Neural cell (in vitro differentiated cells): ENCODE results near the gene PLSCR4. TPM values are rescaled to one million over a fixed set of nuclear protein-coding genes. Genes with fewer than 3 reads are reported as not detected.

Experiments used
- H2AFZ ChIP-seq: fragments of 200-600, 300-800 bp; sonication (generic), shearing (Covaris generic); 2 replicates; pipeline ENCODE4 v1.6.0; 2014; ENCODE audit warnings: low read depth, mild to moderate bottlenecking, antibody characterized with exemption, low read length, moderate library complexity
- H3F3A ChIP-seq: fragments of 200-600 bp; shearing (Covaris generic); 2 replicates; pipeline ENCODE4 v1.6.1; 2016; ENCODE audit warnings: mild to moderate bottlenecking, moderate library complexity, mixed read lengths, antibody characterized with exemption, low read length; ENCODE audit not compliant: insufficient read depth, poor library complexity, severe bottlenecking
- H3K27ac ChIP-seq: fragments of 200-600, 300-800 bp; sonication (generic), shearing (Covaris generic); 2 replicates; pipeline ENCODE4 v1.5.1; 2014; ENCODE audit warnings: mild to moderate bottlenecking, low read length, moderate library complexity
- H3K27me3 ChIP-seq: fragments of 300-800, 200-600 bp; sonication (generic), shearing (Covaris generic); 2 replicates; pipeline ENCODE4 v1.6.0; 2014; ENCODE audit warnings: mild to moderate bottlenecking, low read depth, low read length, moderate library complexity; ENCODE audit not compliant: insufficient read depth
- H3K36me3 ChIP-seq: fragments of 300-800, 200-600 bp; sonication (generic), shearing (Covaris generic); 2 replicates; pipeline ENCODE4 v1.5.1; 2014; ENCODE audit warnings: mild to moderate bottlenecking, antibody characterized with exemption, low read length, moderate library complexity; ENCODE audit not compliant: insufficient read depth
- H3K4me2 ChIP-seq: fragments of 300-800, 200-600 bp; sonication (generic), shearing (Covaris generic); 2 replicates; pipeline ENCODE4 v1.6.0; 2014; ENCODE audit warnings: mild to moderate bottlenecking, low read length
- H3K4me3 ChIP-seq: fragments of 300-800, 200-600 bp; sonication (generic), shearing (Covaris generic); 2 replicates; pipeline ENCODE4 v1.5.1; 2014; ENCODE audit warnings: mild to moderate bottlenecking, low read length, moderate library complexity
- H3K79me2 ChIP-seq: fragments of 200-600 bp; shearing (Covaris generic); replicated peaks from 2 replicates; pipeline ENCODE4 v1.6.0; 2014; ENCODE audit warnings: mild to moderate bottlenecking, low read length, moderate library complexity; ENCODE audit not compliant: insufficient read depth
- H3K9ac ChIP-seq: fragments of 300-800, 200-600 bp; sonication (generic), shearing (Covaris generic); 2 replicates; pipeline ENCODE4 v1.6.1; 2016; ENCODE audit warnings: mild to moderate bottlenecking, low read length, mixed read lengths
- H3K9me2 ChIP-seq: fragments of 200-600 bp; shearing (Covaris generic); 2 replicates; pipeline ENCODE4 v1.6.1; 2016; ENCODE audit warnings: mild to moderate bottlenecking, low read length, mixed read lengths; ENCODE audit not compliant: insufficient read depth
- H3K9me3 ChIP-seq: fragments of 200-600, 300-800 bp; sonication (generic), shearing (Covaris generic); 2 replicates; pipeline ENCODE4 v1.6.1; 2016; ENCODE audit warnings: mild to moderate bottlenecking, mixed run types, low read length, moderate library complexity, mixed read lengths
- H4K20me1 ChIP-seq: fragments of 200-600 bp; shearing (Covaris generic); 2 replicates; pipeline ENCODE4 v1.6.1; 2016; ENCODE audit warnings: mild to moderate bottlenecking, mixed run types; ENCODE audit not compliant: insufficient read depth
- CTCF ChIP-seq: fragments of 450-650 bp; IDR thresholded peaks from 2 replicates; pipeline ENCODE4 v1.5.1; 2014; ENCODE audit warnings: antibody characterized with exemption, mild to moderate bottlenecking, moderate library complexity; ENCODE audit not compliant: poor library complexity, severe bottlenecking
- EP300 ChIP-seq: fragments of 450-650 bp; conservative IDR thresholded peaks from 2 replicates; pipeline ENCODE4 v1.6.1; 2014; ENCODE audit warnings: antibody characterized with exemption, mild to moderate bottlenecking, moderate library complexity; ENCODE audit not compliant: poor library complexity, severe bottlenecking
- EZH2 ChIP-seq: fragments of 200-600, 300-800 bp; shearing (Covaris generic), sonication (generic); IDR thresholded peaks from 2 replicates; pipeline ENCODE4 v1.6.1; 2014; ENCODE audit warnings: antibody characterized with exemption, low read length, borderline replicate concordance, mild to moderate bottlenecking; ENCODE audit not compliant: insufficient read depth, poor library complexity, severe bottlenecking
- MXI1 ChIP-seq: fragments of 450-650 bp; conservative IDR thresholded peaks from 2 replicates; pipeline ENCODE4 v1.6.1; 2014; ENCODE audit warnings: antibody characterized with exemption, mild to moderate bottlenecking; ENCODE audit not compliant: poor library complexity, severe bottlenecking
- POLR2AphosphoS5 ChIP-seq: IDR thresholded peaks from 2 replicates; pipeline ENCODE4 v1.6.1; 2012
- RAD21 ChIP-seq: fragments of 450-650 bp; conservative IDR thresholded peaks from 2 replicates; pipeline ENCODE4 v1.6.1; 2014; ENCODE audit warnings: antibody characterized with exemption, mild to moderate bottlenecking, moderate library complexity
- REST ChIP-seq: IDR thresholded peaks from 2 replicates; pipeline ENCODE4 v1.6.1; 2012; ENCODE audit warnings: borderline replicate concordance
- SMC3 ChIP-seq: fragments of 450-650 bp; conservative IDR thresholded peaks from 2 replicates; pipeline ENCODE4 v1.6.1; 2014; ENCODE audit warnings: antibody characterized with exemption, mild to moderate bottlenecking, moderate library complexity; ENCODE audit not compliant: poor library complexity
- TAF1 ChIP-seq: IDR thresholded peaks from 2 replicates; pipeline ENCODE4 v1.6.1; 2012; ENCODE audit warnings: low read depth
- polyA plus RNA-seq: library from polyadenylated mRNA; depleted of rRNA; stranded (reverse); fragments of >200 nt; gene quantifications from 2 replicates; pipeline ENCODE4 v1.2.3, GENCODE V29; 2014

The PLSCR4 gene
- polyA plus RNA-seq, 1 donor from 2014 or later, result not detected

DNA sequence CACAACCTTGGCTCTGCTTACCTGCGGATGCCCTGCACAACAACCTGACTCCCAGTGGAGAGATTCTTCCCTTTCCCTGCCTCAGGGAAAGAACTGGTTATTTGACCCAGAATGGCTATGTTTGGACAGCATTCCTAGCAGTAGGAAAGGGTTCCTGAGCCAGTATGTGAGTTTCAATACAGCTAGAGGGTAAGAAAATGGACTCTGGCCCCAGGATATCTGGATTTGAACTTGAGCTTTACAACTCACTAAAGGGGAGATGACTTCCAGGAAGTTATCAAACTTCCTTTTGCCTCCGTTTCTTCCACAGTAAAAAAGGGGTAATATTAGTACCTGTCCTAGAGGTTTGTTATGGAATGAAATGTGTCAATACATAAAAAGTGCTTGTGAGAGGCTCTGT lies 28.1 kb upstream of the PLSCR4 start:
- Histone ChIP-seq H3K27me3 (no peaks in the 10 kb centered on the region), H4K20me1 (no peaks in the 10 kb centered on the region), H3K4me3 (no peak overlapping the region), H3K36me3 (no peaks in the 10 kb centered on the region), H3F3A (no peaks in the 10 kb centered on the region), H3K9me2 (no peaks in the 10 kb centered on the region), H3K4me2 (no peak overlapping the region), H3K9ac (no peak overlapping the region), H2AFZ (no peak overlapping the region), H3K27ac (no peak overlapping the region), H3K9me3 (no peaks in the 10 kb centered on the region), H3K79me2 (no peaks in the 10 kb centered on the region)
- TF ChIP-seq TAF1 (no peak), SMC3 (no peak), RAD21 (no peak), CTCF (no peak), EZH2 (no peak), REST (no peak), MXI1 (no peak)

DNA sequence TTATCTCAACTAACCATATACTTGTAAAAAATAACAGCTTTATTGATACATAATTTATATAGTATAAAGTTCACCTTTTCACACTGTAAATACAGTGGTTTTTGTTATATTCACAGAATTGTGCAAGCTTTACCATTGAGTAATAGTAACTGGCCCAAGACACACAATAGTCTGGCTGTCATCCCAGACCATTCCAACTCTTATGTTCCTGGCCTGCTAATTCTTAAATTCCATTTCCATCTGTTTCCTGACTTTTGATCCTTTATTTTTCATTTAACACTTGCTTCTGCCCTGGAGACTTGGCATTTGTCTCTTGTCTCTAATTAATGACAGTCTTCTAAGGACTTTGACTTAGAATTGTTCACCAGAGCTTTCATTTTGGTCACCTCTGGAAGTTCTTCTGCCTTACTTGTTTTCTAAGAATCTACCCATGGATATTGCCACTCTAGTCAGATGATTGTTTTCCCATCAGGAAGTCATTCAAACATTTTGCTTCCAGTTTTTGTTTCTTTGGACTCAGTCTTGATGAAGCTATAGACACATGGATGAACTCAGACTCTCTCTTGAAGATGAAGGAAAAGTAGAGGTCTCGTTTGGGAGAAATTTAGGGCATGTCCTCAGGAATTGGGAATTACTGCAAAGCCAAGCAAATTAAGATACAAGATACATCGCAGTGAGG lies 27.2 kb upstream of the PLSCR4 start:
- no peaks in the 10 kb centered on the region for H3K27me3 ChIP-seq
- H3F3A ChIP-seq, result no peaks in the 10 kb centered on the region
- H3K9me2 ChIP-seq, result no peaks in the 10 kb centered on the region
- H3K79me2 ChIP-seq, result no peaks in the 10 kb centered on the region
- TF ChIP-seq POLR2AphosphoS5, result no peak
- no peak for TF ChIP-seq EP300
- no peak for TF ChIP-seq CTCF
- TF ChIP-seq SMC3, result no peak
- no peak for TF ChIP-seq MXI1
- no peak for TF ChIP-seq TAF1
- TF ChIP-seq RAD21, result no peak
- no peak for TF ChIP-seq REST
- no peak for TF ChIP-seq EZH2
- H3K4me3 ChIP-seq, result no peak overlapping the region
- no peaks in the 10 kb centered on the region for H4K20me1 ChIP-seq
- no peak overlapping the region for H3K9ac ChIP-seq
- H3K27ac ChIP-seq, result no peak overlapping the region
- no peak overlapping the region for H2AFZ ChIP-seq
- no peak overlapping the region for H3K4me2 ChIP-seq
- H3K9me3 ChIP-seq, result no peaks in the 10 kb centered on the region
- H3K36me3 ChIP-seq, result no peaks in the 10 kb centered on the region
